Measurements from ENCODE around the gene LLGL2.

LLGL2 gene

DNA sequence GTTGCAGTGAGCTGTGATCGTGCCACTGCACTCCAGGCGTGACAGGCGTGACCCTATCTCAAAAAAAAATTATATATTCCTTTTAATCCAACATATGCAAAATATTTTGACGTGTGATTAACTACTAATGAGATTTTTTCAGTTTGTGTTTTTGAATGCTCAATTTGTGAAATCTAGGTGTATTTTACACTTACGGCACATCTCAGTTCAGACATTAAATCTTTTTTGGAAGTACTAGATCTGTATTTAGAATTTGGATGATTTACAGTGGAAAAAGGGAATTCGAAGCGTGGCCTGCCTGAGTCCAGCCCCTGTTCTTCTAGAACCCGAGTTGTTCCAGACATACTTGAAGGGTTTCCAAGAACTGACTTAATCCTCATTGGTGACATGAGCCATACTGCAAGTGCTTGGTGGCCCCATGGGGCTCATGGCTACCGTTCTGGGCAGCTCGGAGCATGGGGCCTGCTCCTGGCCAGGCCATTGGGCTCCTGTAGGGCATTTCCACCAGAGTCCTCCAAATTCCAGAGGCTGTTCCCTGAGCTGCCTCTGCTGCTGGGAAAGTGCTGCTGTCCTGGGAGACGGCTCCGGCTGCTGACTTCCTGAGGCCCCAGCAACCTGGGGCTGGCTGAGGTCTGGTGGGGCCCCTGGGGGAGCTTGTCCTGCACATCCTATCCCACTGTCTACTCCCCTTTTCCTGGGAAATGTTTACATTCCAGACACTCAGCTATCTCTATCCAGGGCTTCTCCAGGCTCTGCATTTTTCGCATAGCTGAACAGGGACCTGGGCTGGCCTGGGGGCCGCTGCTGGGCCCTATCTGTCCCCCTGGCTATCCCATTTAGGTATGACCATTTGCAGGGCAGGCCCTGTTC lies 27.2 kb downstream of the LLGL2 start:
- no peak overlapping the region for H3K4me3 ChIP-seq (ENCODE audit: low read length)
- no peak for DNase-seq (ENCODE audit: low read depth)
- TF ChIP-seq, protein P1, sequence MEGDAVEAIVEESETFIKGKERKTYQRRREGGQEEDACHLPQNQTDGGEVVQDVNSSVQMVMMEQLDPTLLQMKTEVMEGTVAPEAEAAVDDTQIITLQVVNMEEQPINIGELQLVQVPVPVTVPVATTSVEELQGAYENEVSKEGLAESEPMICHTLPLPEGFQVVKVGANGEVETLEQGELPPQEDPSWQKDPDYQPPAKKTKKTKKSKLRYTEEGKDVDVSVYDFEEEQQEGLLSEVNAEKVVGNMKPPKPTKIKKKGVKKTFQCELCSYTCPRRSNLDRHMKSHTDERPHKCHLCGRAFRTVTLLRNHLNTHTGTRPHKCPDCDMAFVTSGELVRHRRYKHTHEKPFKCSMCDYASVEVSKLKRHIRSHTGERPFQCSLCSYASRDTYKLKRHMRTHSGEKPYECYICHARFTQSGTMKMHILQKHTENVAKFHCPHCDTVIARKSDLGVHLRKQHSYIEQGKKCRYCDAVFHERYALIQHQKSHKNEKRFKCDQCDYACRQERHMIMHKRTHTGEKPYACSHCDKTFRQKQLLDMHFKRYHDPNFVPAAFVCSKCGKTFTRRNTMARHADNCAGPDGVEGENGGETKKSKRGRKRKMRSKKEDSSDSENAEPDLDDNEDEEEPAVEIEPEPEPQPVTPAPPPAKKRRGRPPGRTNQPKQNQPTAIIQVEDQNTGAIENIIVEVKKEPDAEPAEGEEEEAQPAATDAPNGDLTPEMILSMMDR (IDR thresholded peaks at IDR 0.05; ENCODE audit: insufficient read depth, low read depth, low read length, missing control alignments), result no peak

DNA sequence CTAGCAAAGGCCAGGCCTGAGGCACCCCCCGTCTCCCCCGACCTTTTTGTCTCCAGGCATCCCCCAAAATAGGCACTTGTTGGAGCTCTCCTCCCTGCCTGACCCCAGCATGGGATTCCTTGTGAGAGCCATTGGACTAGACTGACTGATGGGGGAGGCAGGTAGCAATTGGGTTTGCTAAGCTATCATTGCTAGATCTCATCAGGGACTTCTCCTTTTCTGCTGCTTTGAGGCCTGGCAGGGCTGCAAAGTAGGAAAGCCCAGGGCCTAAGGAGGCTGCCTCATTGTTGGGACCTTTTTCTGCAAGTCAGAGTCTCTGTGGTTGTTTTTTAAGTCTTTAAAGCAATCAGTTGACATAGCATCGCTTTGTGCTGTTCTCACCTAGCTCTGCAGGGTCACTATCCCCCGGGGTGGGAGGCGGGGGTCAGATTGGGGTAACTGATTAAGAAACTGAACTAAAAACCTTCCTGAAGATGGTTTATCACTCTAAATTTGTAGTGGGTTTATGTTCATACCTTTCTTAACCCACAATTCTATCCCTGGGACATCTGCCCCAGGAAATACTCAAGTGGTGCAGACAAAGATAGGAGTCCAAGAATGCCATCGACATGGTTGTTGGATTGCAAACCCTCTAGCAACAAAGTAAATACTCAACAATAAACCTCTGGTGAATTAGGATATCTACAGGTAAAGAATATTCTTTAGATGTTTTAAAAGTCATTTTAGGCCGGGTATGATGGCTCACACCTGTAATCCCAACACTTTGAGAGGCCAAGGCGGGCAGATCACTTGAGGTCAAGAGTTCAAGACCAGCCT lies 28.0 kb downstream of the LLGL2 start:
- no peak for DNase-seq (ENCODE audit: low read depth)
- TF ChIP-seq, protein P1 (IDR thresholded peaks at IDR 0.05; ENCODE audit: insufficient read depth, low read depth, low read length, missing control alignments), result no peak
- H3K4me3 ChIP-seq (ENCODE audit: low read length), result no peak overlapping the region

DNA sequence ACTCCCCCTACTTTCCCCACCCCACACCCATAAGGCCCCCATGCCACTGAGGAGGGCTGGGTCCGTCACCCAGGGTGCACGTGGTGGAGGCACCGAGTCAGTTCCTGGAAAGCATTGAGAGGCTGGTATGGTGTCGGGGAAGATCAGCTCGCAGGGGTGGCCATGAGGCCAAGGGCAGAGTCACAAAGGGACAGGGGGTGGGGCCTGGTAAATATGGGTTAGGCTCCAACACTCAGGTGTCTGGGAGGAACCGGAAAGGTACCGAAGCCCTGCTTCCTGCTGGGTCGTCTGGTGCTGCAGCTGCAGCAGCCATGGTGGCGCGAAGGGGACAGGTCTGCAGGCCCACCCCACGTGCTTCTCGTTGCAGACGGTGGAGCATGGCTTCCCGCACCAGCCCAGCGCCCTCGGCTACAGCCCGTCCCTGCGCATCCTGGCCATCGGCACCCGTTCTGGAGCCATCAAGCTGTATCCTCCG lies 30.2 kb downstream of the LLGL2 start:
- no peak overlapping the region for H3K4me3 ChIP-seq (ENCODE audit: low read length)
- TF ChIP-seq, protein P1 (IDR thresholded peaks at IDR 0.05; ENCODE audit: insufficient read depth, low read depth, low read length, missing control alignments), result no peak
- DNase-seq (ENCODE audit: low read depth), result no peak

DNA sequence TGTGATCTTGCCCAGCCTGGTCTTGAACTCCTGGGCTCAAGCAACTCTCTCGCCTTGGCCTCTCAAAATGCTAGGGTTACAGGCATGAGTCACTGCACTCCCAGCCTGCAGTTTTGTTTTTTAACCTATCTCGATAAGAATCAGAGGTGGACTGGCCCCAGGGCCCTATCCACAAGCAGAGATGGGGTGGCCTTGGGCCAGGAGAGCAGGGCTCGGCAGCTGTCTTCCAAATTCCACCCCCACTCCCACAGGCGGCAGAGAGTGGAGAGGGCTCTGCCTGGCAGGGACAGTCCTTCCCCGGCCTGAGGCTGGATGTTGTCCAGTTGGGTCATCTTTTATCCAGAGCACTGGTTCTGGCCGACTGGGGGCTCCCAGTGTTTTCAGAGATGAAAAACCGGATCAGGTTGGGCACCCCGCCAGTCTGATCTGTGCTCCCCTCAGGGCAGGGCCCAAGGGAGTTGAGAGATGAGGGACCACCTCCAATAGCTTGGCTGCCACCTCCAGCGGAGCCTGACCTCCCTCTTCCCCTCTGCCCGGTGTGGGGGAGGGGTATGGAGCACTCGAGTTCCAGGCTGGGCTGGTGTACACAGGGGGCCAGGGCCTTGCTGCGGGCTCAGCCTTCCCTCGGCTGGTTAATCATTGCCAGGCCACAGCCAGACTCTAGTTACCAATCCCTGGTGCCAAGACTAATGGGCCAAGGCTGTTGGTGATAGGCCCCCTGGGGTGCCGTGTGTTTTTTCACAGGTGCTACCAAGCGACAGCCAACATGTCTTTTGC lies 31.8 kb downstream of the LLGL2 start:
- DNase-seq (ENCODE audit: low read depth), result no peak
- TF ChIP-seq, protein P1 (IDR thresholded peaks at IDR 0.05; ENCODE audit: insufficient read depth, low read depth, low read length, missing control alignments), result no peak
- H3K4me3 ChIP-seq (ENCODE audit: low read length), result no peak overlapping the region

DNA sequence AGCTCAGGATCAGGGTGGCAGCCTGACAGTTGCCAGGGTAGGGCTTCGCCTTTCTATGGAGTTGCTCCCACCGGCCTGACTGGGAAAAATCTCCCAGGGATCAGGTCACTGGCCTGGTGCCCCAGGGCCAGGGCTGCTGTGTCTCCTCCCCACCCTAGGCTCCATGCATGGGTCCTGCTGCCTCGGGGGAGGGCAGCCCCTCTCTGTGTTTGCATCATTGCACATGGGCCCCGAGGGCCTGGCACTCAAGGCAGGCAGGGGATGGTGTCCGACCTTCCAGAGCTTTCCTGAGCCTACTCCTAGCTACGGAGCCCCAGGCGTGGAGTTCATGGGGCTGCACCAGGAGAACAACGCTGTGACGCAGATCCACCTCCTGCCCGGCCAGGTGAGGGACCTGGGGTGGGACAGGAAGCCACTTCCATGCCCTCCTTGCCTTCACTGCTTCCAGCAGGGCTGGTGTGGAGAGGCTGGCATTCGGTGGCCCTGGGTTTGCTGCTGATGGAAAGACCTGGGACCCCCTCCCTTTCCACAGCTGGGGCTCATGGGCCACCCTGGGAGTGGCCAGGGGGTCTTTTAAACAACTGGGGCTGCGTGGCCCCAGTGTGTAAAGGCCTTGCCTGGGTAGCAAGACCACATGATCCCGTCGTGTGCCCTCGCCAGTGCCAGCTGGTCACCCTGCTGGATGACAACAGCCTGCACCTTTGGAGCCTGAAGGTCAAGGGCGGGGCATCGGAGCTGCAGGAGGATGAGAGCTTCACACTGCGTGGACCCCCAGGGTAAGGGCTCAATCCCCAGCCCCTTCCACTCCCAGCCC lies 32.6 kb downstream of the LLGL2 start:
- TF ChIP-seq, protein P1 (IDR thresholded peaks at IDR 0.05; ENCODE audit: insufficient read depth, low read depth, low read length, missing control alignments), result no peak
- DNase-seq (ENCODE audit: low read depth), result no peak
- no peak overlapping the region for H3K4me3 ChIP-seq (ENCODE audit: low read length)
